Measurements from ENCODE around the gene FAM180B. TPM values are rescaled to one million over a fixed set of nuclear protein-coding genes. Genes with fewer than 3 reads are reported as not detected.

The FAM180B gene
- total and polyA plus RNA-seq, 10 of the 15 experiments (the other 5 are each of a cell fraction or from before 2014, with no cell fraction given) = 0.04 to 0.34 TPM; not detected in 8

DNA sequence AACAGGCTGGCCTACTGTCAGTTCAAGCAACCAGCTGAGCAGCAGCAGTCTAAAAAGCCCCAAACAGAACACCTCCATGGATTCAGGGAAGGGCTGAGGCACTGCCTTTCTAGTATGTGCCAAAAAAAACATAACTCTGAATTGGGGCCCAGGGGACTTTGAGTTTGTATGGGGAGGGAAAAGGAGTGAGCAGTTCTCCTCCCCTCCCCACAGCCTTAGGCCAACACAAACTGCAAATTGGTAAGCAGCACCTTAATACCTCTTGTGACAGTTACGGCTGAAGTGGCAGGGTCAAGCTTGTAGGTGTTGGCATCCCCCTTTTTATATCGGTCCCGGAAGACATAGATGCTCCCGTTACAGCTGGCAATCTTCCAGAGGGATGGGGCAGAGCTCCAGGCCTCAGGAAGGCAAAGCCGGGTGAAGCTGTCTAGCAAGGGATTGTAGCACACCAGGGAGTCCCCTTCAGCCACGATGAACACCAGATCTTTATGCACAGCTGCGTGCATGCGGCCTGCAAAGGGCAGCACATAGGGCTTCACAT, 13.7 kb upstream of the FAM180B start:
- BruUV-seq (replicated peaks) = no TSS peak
- FAIRE-seq = no peak
- TF ChIP-seq NFXL1 (IDR thresholded peaks at IDR 0.05; ENCODE audit: borderline replicate concordance) (no peak), HDGF (IDR thresholded peaks at IDR 0.05) (no peak), POLR2A (IDR thresholded peaks at IDR 0.05; ENCODE audit: low read depth, low read length) (no peak), TARDBP (IDR thresholded peaks at IDR 0.05; ENCODE audit: borderline replicate concordance) (no peak), ZNF24 (IDR thresholded peaks at IDR 0.05) (no peak)
- TF ChIP-seq, protein P1, sequence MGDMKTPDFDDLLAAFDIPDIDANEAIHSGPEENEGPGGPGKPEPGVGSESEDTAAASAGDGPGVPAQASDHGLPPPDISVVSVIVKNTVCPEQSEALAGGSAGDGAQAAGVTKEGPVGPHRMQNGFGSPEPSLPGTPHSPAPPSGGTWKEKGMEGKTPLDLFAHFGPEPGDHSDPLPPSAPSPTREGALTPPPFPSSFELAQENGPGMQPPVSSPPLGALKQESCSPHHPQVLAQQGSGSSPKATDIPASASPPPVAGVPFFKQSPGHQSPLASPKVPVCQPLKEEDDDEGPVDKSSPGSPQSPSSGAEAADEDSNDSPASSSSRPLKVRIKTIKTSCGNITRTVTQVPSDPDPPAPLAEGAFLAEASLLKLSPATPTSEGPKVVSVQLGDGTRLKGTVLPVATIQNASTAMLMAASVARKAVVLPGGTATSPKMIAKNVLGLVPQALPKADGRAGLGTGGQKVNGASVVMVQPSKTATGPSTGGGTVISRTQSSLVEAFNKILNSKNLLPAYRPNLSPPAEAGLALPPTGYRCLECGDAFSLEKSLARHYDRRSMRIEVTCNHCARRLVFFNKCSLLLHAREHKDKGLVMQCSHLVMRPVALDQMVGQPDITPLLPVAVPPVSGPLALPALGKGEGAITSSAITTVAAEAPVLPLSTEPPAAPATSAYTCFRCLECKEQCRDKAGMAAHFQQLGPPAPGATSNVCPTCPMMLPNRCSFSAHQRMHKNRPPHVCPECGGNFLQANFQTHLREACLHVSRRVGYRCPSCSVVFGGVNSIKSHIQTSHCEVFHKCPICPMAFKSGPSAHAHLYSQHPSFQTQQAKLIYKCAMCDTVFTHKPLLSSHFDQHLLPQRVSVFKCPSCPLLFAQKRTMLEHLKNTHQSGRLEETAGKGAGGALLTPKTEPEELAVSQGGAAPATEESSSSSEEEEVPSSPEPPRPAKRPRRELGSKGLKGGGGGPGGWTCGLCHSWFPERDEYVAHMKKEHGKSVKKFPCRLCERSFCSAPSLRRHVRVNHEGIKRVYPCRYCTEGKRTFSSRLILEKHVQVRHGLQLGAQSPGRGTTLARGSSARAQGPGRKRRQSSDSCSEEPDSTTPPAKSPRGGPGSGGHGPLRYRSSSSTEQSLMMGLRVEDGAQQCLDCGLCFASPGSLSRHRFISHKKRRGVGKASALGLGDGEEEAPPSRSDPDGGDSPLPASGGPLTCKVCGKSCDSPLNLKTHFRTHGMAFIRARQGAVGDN (IDR thresholded peaks at IDR 0.05) = no peak
- TF ChIP-seq, protein P2, sequence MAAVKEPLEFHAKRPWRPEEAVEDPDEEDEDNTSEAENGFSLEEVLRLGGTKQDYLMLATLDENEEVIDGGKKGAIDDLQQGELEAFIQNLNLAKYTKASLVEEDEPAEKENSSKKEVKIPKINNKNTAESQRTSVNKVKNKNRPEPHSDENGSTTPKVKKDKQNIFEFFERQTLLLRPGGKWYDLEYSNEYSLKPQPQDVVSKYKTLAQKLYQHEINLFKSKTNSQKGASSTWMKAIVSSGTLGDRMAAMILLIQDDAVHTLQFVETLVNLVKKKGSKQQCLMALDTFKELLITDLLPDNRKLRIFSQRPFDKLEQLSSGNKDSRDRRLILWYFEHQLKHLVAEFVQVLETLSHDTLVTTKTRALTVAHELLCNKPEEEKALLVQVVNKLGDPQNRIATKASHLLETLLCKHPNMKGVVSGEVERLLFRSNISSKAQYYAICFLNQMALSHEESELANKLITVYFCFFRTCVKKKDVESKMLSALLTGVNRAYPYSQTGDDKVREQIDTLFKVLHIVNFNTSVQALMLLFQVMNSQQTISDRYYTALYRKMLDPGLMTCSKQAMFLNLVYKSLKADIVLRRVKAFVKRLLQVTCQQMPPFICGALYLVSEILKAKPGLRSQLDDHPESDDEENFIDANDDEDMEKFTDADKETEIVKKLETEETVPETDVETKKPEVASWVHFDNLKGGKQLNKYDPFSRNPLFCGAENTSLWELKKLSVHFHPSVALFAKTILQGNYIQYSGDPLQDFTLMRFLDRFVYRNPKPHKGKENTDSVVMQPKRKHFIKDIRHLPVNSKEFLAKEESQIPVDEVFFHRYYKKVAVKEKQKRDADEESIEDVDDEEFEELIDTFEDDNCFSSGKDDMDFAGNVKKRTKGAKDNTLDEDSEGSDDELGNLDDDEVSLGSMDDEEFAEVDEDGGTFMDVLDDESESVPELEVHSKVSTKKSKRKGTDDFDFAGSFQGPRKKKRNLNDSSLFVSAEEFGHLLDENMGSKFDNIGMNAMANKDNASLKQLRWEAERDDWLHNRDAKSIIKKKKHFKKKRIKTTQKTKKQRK (IDR thresholded peaks at IDR 0.05; ENCODE audit: low read depth, low read length) = no peak
- TF ChIP-seq, protein P3, sequence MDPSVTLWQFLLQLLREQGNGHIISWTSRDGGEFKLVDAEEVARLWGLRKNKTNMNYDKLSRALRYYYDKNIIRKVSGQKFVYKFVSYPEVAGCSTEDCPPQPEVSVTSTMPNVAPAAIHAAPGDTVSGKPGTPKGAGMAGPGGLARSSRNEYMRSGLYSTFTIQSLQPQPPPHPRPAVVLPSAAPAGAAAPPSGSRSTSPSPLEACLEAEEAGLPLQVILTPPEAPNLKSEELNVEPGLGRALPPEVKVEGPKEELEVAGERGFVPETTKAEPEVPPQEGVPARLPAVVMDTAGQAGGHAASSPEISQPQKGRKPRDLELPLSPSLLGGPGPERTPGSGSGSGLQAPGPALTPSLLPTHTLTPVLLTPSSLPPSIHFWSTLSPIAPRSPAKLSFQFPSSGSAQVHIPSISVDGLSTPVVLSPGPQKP (IDR thresholded peaks at IDR 0.05; ENCODE audit: low read depth, low read length) = no peak
- TF ChIP-seq, protein P4, sequence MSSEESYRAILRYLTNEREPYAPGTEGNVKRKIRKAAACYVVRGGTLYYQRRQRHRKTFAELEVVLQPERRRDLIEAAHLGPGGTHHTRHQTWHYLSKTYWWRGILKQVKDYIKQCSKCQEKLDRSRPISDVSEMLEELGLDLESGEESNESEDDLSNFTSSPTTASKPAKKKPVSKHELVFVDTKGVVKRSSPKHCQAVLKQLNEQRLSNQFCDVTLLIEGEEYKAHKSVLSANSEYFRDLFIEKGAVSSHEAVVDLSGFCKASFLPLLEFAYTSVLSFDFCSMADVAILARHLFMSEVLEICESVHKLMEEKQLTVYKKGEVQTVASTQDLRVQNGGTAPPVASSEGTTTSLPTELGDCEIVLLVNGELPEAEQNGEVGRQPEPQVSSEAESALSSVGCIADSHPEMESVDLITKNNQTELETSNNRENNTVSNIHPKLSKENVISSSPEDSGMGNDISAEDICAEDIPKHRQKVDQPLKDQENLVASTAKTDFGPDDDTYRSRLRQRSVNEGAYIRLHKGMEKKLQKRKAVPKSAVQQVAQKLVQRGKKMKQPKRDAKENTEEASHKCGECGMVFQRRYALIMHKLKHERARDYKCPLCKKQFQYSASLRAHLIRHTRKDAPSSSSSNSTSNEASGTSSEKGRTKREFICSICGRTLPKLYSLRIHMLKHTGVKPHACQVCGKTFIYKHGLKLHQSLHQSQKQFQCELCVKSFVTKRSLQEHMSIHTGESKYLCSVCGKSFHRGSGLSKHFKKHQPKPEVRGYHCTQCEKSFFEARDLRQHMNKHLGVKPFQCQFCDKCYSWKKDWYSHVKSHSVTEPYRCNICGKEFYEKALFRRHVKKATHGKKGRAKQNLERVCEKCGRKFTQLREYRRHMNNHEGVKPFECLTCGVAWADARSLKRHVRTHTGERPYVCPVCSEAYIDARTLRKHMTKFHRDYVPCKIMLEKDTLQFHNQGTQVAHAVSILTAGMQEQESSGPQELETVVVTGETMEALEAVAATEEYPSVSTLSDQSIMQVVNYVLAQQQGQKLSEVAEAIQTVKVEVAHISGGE (CRISPR knock-in tag; IDR thresholded peaks at IDR 0.05) = no peak
- TF ChIP-seq, protein P5, sequence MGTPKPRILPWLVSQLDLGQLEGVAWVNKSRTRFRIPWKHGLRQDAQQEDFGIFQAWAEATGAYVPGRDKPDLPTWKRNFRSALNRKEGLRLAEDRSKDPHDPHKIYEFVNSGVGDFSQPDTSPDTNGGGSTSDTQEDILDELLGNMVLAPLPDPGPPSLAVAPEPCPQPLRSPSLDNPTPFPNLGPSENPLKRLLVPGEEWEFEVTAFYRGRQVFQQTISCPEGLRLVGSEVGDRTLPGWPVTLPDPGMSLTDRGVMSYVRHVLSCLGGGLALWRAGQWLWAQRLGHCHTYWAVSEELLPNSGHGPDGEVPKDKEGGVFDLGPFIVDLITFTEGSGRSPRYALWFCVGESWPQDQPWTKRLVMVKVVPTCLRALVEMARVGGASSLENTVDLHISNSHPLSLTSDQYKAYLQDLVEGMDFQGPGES (IDR thresholded peaks at IDR 0.05) = no peak
- H3K4me2 ChIP-seq (ENCODE audit: control insufficient read depth, insufficient read depth) = no peak overlapping the region
- intact Hi-C loops (cut with micrococcal nuclease; ENCODE audit: unreplicated experiment) (no loop called here), in situ Hi-C loops (cut with MboI) (no loop called here)
- no peaks in the 10 kb centered on the region for H3K27me3 ChIP-seq (replicated peaks in 1 of 2; ENCODE audit: control insufficient read depth in 2 of 2, insufficient read depth in 2 of 2, low read length in 1 of 2)
- no peaks in the 10 kb centered on the region for H3K9me3 ChIP-seq (replicated peaks; ENCODE audit: control insufficient read depth, insufficient read depth, low read length)
- DNase-seq (ENCODE audit: low read depth, low spot score) = no peak
- H4K20me1 ChIP-seq (ENCODE audit: control insufficient read depth, insufficient read depth) = 0 out of 2 replicates have a peak, but pooled peaks cover 3% of the 10 kb centered on the region
- WGBS (ENCODE audit: insufficient coverage, insufficient replicate concordance, low lambda C conversion rate, missing lambda C conversion rate) = 84% methylated on average over 8 of the region's 8 CpGs
- ChIA-PET CTCF (interaction anchor here (0.5 to 1.4 kb wide), 4 partner anchors 19 to 54 kb away, joined by 3 to 5 read pairs (median 3); no protein-coding TSS in a partner anchor), RAD21 (ENCODE audit: unreplicated experiment) (no interaction called here), SMC1A (ENCODE audit: uncharacterized antibody, unreplicated experiment) (interaction anchor here (0.9 kb wide), 1 partner anchor 50 kb away, joined by 4 read pairs; no protein-coding TSS in a partner anchor), POLR2A (interaction anchor here (0.5 kb wide), 1 partner anchor 97 kb away, joined by 3 read pairs; no protein-coding TSS in a partner anchor)
- H3K79me2 ChIP-seq (ENCODE audit: control insufficient read depth, insufficient read depth, low read length) = peaks cover 12% of the 10 kb centered on the region
- no peak overlapping the region for H3K4me3 ChIP-seq
- H2AFZ ChIP-seq (ENCODE audit: control insufficient read depth, low read depth, low read length) = no peak overlapping the region
- H3K4me1 ChIP-seq (ENCODE audit: control insufficient read depth, insufficient read depth, low read length) = peaks cover 4% of the 10 kb centered on the region
- no peak for ATAC-seq
- no peak overlapping the region for H3K27ac ChIP-seq (ENCODE audit: control insufficient read depth, insufficient read depth)
- no peak overlapping the region for H3K9ac ChIP-seq (ENCODE audit: control insufficient read depth, insufficient read depth, low read length)
- H3K36me3 ChIP-seq (ENCODE audit: control insufficient read depth in 2 of 2, insufficient read depth in 2 of 2, low read length in 1 of 2) = peaks cover 10 to 42% of the 10 kb centered on the region in 2 experiments

All from GM12878 (cell line).